Choroid plexus epithelial cell (primary cell): ENCODE data around the gene ADGRL3.
"Not testable (repeated sequence)": the region's sequence is repeated elsewhere in the genome, so short reads cannot be mapped to it uniquely, and the experiment has no call there.

ENCODE experiments used
- DNase-seq: peaks from one replicate; pipeline ENCODE4 v3.0.0-alpha.2; 2010; ENCODE audit warnings: low read depth
- H3K4me3 ChIP-seq: 2 replicates; pipeline ENCODE4 v1.5.1; 2011; ENCODE audit warnings: low read depth, mild to moderate bottlenecking, control low read depth, low read length, moderate library complexity
- CTCF ChIP-seq: conservative IDR thresholded peaks from 2 replicates; pipeline ENCODE4 v1.5.1; 2011; ENCODE audit warnings: low read depth, mild to moderate bottlenecking, control low read depth, inconsistent platforms, low read length, moderate library complexity

The ADGRL3 gene

GRCh38 chr4:61827907-61828391 lies 627.8 kb downstream of the ADGRL3 start:
- no peak for DNase-seq
- no peak overlapping the region for H3K4me3 ChIP-seq
- TF ChIP-seq CTCF = no peak

GRCh38 chr4:61828960-61829359 lies 628.8 kb downstream of the ADGRL3 start:
- TF ChIP-seq CTCF = no peak
- no peak overlapping the region for H3K4me3 ChIP-seq
- no peak for DNase-seq

- no peak for DNase-seq
- no peak overlapping the region for H3K4me3 ChIP-seq
- no peak for TF ChIP-seq CTCF
Measured at GRCh38 chr4:61831987-61832386, 631.9 kb downstream of the ADGRL3 start.

- TF ChIP-seq CTCF = no peak
- H3K4me3 ChIP-seq = no peak overlapping the region
- no peak for DNase-seq
Measured at GRCh38 chr4:61837395-61837794, 637.3 kb downstream of the ADGRL3 start.

GRCh38 chr4:61838072-61838471 lies 637.9 kb downstream of the ADGRL3 start:
- no peak for DNase-seq

GRCh38 chr4:61841714-61842113 lies 641.6 kb downstream of the ADGRL3 start:
- H3K4me3 ChIP-seq = no peak overlapping the region
- DNase-seq = no peak
- TF ChIP-seq CTCF = no peak

More at GRCh38 chr4:61838072-61838471, 637.9 kb downstream of the ADGRL3 start:
- TF ChIP-seq CTCF = no peak
- H3K4me3 ChIP-seq = no peak overlapping the region

GRCh38 chr4:61851126-61851525 lies 651.0 kb downstream of the ADGRL3 start:
- H3K4me3 ChIP-seq = no peak overlapping the region
- no peak for TF ChIP-seq CTCF
- no peak for DNase-seq

GRCh38 chr4:61852105-61852504 lies 652.0 kb downstream of the ADGRL3 start:
- DNase-seq, H3K4me3 ChIP-seq: not testable (repeated sequence)
